T-cell (primary cell): ENCODE data around the gene SLIT3. TPM values are rescaled to one million over a fixed set of nuclear protein-coding genes. Genes with fewer than 3 reads are reported as not detected.

ENCODE experiments used
- ATAC-seq, 4 experiments: fragments of 200-7000 bp in 3 of 4; fragments of 150-1000 bp in 1 of 4; cut with Tn5 transposase; replicated peaks in 1 of 4; 1 replicate in 3 of 4; 2 replicates in 1 of 4; pipeline ENCODE4 v1.10.0; 2021; ENCODE audit warnings: moderate library complexity in 3 of 4, mild to moderate bottlenecking in 2 of 4, moderate number of reproducible peaks in 1 of 4
- CTCF ChIA-PET, 2 donors: fragments of 300-600 bp; sonication (Branson Sonifier 250); formaldehyde crosslinking; loops; one replicate each; lab custom pipeline; 2022; ENCODE audit warnings: antibody characterized with exemption in 2 of 2; lab: Charles Lee
- POLR2A ChIA-PET, 2 donors: fragments of 300-600 bp; sonication (Branson Sonifier 250); formaldehyde crosslinking; loops; one replicate each; lab custom pipeline; 2022; ENCODE audit warnings: antibody characterized with exemption in 2 of 2; lab: Charles Lee
- DNase-seq, 35 experiments: peaks; one replicate each; pipeline versions ENCODE4 v3.0.0 to v3.0.0-alpha.2; 2013 to 2023
- H3K27ac ChIP-seq: one replicate; pipeline ENCODE4 v1.5.1; 2013; ENCODE audit warnings: low read length
- H3K27me3 ChIP-seq, 2 experiments: replicated peaks in 1 of 2; 1 replicate in 1 of 2; 2 replicates in 1 of 2; pipeline versions ENCODE4 v1.6.1 to v1.7.0; 2013; ENCODE audit warnings: low read length in 1 of 2, mixed read lengths in 1 of 2; ENCODE audit not compliant: control insufficient read depth in 2 of 2, insufficient read depth in 2 of 2; ENCODE audit errors: extremely low read depth in 1 of 2
- H3K36me3 ChIP-seq, 2 donors: 1 replicate in 1 of 2; 2 replicates in 1 of 2; pipeline versions ENCODE4 v1.6.1 to v1.7.0; 2013; ENCODE audit warnings: low read length in 1 of 2; ENCODE audit not compliant: control insufficient read depth in 2 of 2, insufficient read depth in 1 of 2; ENCODE audit errors: extremely low read depth in 1 of 2
- H3K4me1 ChIP-seq, 2 experiments: 1 replicate in 1 of 2; 2 replicates in 1 of 2; pipeline versions ENCODE4 v1.6.1 to v1.7.0; 2013; ENCODE audit warnings: low read length in 2 of 2, mixed read lengths in 1 of 2; ENCODE audit not compliant: insufficient read depth in 2 of 2, control insufficient read depth in 1 of 2; ENCODE audit errors: extremely low read depth in 1 of 2
- H3K4me3 ChIP-seq, 2 donors: 1 replicate in 1 of 2; 2 replicates in 1 of 2; pipeline versions ENCODE4 v1.5.1 to v1.7.0; 2013; ENCODE audit warnings: mild to moderate bottlenecking in 2 of 2, low read length in 1 of 2, moderate library complexity in 1 of 2; ENCODE audit not compliant: control insufficient read depth in 1 of 2; ENCODE audit errors: extremely low read depth in 1 of 2
- H3K9me3 ChIP-seq: 2 replicates; pipeline ENCODE4 v1.7.0; 2013
- H3K27ac Mint-ChIP-seq, 2 donors: one replicate each; pipeline ENCODE4 v1.8.0; 2020 to 2021; ENCODE audit warnings: mild to moderate bottlenecking in 2 of 2, mixed read lengths in 2 of 2
- H3K27me3 Mint-ChIP-seq, 2 donors: one replicate each; pipeline ENCODE4 v1.8.0; 2021 to 2022; ENCODE audit warnings: mixed read lengths in 2 of 2
- H3K36me3 Mint-ChIP-seq: one replicate; pipeline ENCODE4 v1.8.0; 2021; ENCODE audit warnings: mixed read lengths
- H3K4me1 Mint-ChIP-seq, 3 donors: one replicate each; pipeline ENCODE4 v1.8.0; 2020 to 2022; ENCODE audit warnings: mixed read lengths in 3 of 3, mild to moderate bottlenecking in 1 of 3
- H3K4me3 Mint-ChIP-seq, 3 donors: one replicate each; pipeline ENCODE4 v1.8.0; 2020 to 2022; ENCODE audit warnings: mild to moderate bottlenecking in 3 of 3, mixed read lengths in 3 of 3, moderate library complexity in 3 of 3
- H3K9me3 Mint-ChIP-seq, 3 donors: one replicate each; pipeline ENCODE4 v1.8.0; 2020 to 2022; ENCODE audit warnings: mixed read lengths in 3 of 3
- WGBS: methylation state at CpG from one replicate; pipeline ENCODE4 v1.1.5; 2013; ENCODE audit warnings: missing lambda C conversion rate; ENCODE audit not compliant: insufficient coverage; 5-methylcytosine and 5-hydroxymethylcytosine counted together
- total RNA-seq, 35 experiments: library from RNA in 6 of 35; stranded (reverse) in 6 of 35; fragments of 120-200 nt in 1 of 35; gene quantifications; one replicate each; pipeline versions ENCODE4 v1.2.1 to v1.2.4 and lab custom pipeline; 2013 to 2026

Gene SLIT3
- total RNA-seq, 5 donors from 2014 or later (not counting 1 experiment from before 2014, with no cell fraction given), result 0.13 to 0.32 (median 0.13) TPM; not detected in 2

GRCh38 chr5:169128679-169129078 lies 172.3 kb downstream of the SLIT3 start:
- Mint-ChIP-seq H3K4me3 (no peak overlapping the region), H3K36me3 (no peaks in the 10 kb centered on the region), H3K9me3 (no peaks in the 10 kb centered on the region), H3K4me1 (no peaks in the 10 kb centered on the region), H3K27me3 (peaks cover 0 to 2% of the 10 kb centered on the region in 2 donors), H3K27ac (no peak overlapping the region)
- H3K27ac ChIP-seq, result no peak overlapping the region
- ATAC-seq (no peak), DNase-seq (no peak)
- H3K9me3 ChIP-seq, result no peaks in the 10 kb centered on the region
- peaks cover 0 to 4% of the 10 kb centered on the region in 2 experiments for H3K27me3 ChIP-seq
- 84% methylated on average over 5 of the region's 9 CpGs for WGBS
- CTCF ChIA-PET, result no interaction called here
- no peaks in the 10 kb centered on the region for H3K36me3 ChIP-seq
- H3K4me3 ChIP-seq, result no peak overlapping the region
- no peaks in the 10 kb centered on the region for H3K4me1 ChIP-seq
- POLR2A ChIA-PET, result no interaction called here

GRCh38 chr5:169127431-169127830 lies 173.5 kb downstream of the SLIT3 start:
- H3K4me1 Mint-ChIP-seq, result no peaks in the 10 kb centered on the region
- no peaks in the 10 kb centered on the region for H3K9me3 Mint-ChIP-seq
- no peaks in the 10 kb centered on the region for H3K36me3 ChIP-seq
- H3K9me3 ChIP-seq, result no peaks in the 10 kb centered on the region
- DNase-seq, result no peak
- CTCF ChIA-PET, result no interaction called here
- H3K4me3 Mint-ChIP-seq, result no peak overlapping the region
- no peak overlapping the region for H3K27ac ChIP-seq
- H3K27me3 Mint-ChIP-seq, result peaks cover 0 to 2% of the 10 kb centered on the region in 2 donors
- 67% methylated on average over 3 of the region's 4 CpGs for WGBS
- ATAC-seq, result no peak
- H3K27me3 ChIP-seq, result peaks cover 0 to 4% of the 10 kb centered on the region in 2 experiments
- no peaks in the 10 kb centered on the region for H3K36me3 Mint-ChIP-seq
- no peak overlapping the region for H3K27ac Mint-ChIP-seq
- POLR2A ChIA-PET, result no interaction called here
- H3K4me3 ChIP-seq, result no peak overlapping the region
- no peaks in the 10 kb centered on the region for H3K4me1 ChIP-seq

- Histone ChIP-seq H3K4me3 (no peak overlapping the region), H3K9me3 (no peaks in the 10 kb centered on the region), H3K27ac (no peak overlapping the region), H3K27me3 (peaks cover 0 to 4% of the 10 kb centered on the region in 2 experiments), H3K4me1 (no peaks in the 10 kb centered on the region), H3K36me3 (no peaks in the 10 kb centered on the region)
- 47% methylated on average over 3 of the region's 3 CpGs for WGBS
- peaks cover 0 to 2% of the 10 kb centered on the region in 2 donors for H3K27me3 Mint-ChIP-seq
- DNase-seq (no peak), ATAC-seq (no peak)
- POLR2A ChIA-PET, result no interaction called here
- no peaks in the 10 kb centered on the region for H3K4me1 Mint-ChIP-seq
- no peaks in the 10 kb centered on the region for H3K36me3 Mint-ChIP-seq
- H3K9me3 Mint-ChIP-seq, result no peaks in the 10 kb centered on the region
- CTCF ChIA-PET, result no interaction called here
- H3K27ac Mint-ChIP-seq, result no peak overlapping the region
- H3K4me3 Mint-ChIP-seq, result no peak overlapping the region
Observed at GRCh38 chr5:169126481-169127021, 174.4 kb downstream of the SLIT3 start.

GRCh38 chr5:169125571-169125970 lies 175.4 kb downstream of the SLIT3 start:
- Mint-ChIP-seq H3K9me3 (no peaks in the 10 kb centered on the region), H3K27me3 (peaks cover 0 to 2% of the 10 kb centered on the region in 2 donors), H3K4me3 (no peak overlapping the region), H3K27ac (no peak overlapping the region), H3K4me1 (no peaks in the 10 kb centered on the region), H3K36me3 (no peaks in the 10 kb centered on the region)
- Histone ChIP-seq H3K4me1 (no peaks in the 10 kb centered on the region), H3K4me3 (no peak overlapping the region), H3K36me3 (no peaks in the 10 kb centered on the region), H3K9me3 (no peaks in the 10 kb centered on the region), H3K27me3 (peaks cover 0 to 4% of the 10 kb centered on the region in 2 experiments), H3K27ac (no peak overlapping the region)
- 80% methylated on average over 5 of the region's 7 CpGs for WGBS
- DNase-seq, result no peak
- ChIA-PET CTCF (no interaction called here), POLR2A (no interaction called here)
- ATAC-seq, result no peak

GRCh38 chr5:169122951-169123350 lies 178.0 kb downstream of the SLIT3 start:
- no peaks in the 10 kb centered on the region for H3K36me3 Mint-ChIP-seq
- H3K9me3 ChIP-seq, result no peaks in the 10 kb centered on the region
- H3K4me3 Mint-ChIP-seq, result no peak overlapping the region
- no peaks in the 10 kb centered on the region for H3K9me3 Mint-ChIP-seq
- no peaks in the 10 kb centered on the region for H3K36me3 ChIP-seq
- WGBS, result no CpG with 5 or more reads among the region's 1 CpG
- H3K4me1 Mint-ChIP-seq, result no peaks in the 10 kb centered on the region
- ChIA-PET CTCF (no interaction called here), POLR2A (no interaction called here)
- no peak overlapping the region for H3K4me3 ChIP-seq
- no peaks in the 10 kb centered on the region for H3K4me1 ChIP-seq
- DNase-seq (no peak), ATAC-seq (no peak)
- no peaks in the 10 kb centered on the region for H3K27me3 ChIP-seq
- peaks cover 2 to 6% of the 10 kb centered on the region in 2 donors for H3K27me3 Mint-ChIP-seq
- no peak overlapping the region for H3K27ac Mint-ChIP-seq
- no peak overlapping the region for H3K27ac ChIP-seq

- no peak overlapping the region for H3K27ac ChIP-seq
- H3K27ac Mint-ChIP-seq, result no peak overlapping the region
- H3K27me3 Mint-ChIP-seq, result peaks cover 2 to 6% of the 10 kb centered on the region in 2 donors
- H3K4me1 ChIP-seq, result no peaks in the 10 kb centered on the region
- WGBS, result 75% methylated on average over 2 of the region's 5 CpGs
- H3K4me3 ChIP-seq, result no peak overlapping the region
- no peaks in the 10 kb centered on the region for H3K36me3 ChIP-seq
- ATAC-seq, result no peak
- no peak for DNase-seq
- ChIA-PET CTCF (no interaction called here), POLR2A (no interaction called here)
- no peak overlapping the region for H3K4me3 Mint-ChIP-seq
- H3K27me3 ChIP-seq, result peaks cover 0 to 2% of the 10 kb centered on the region in 2 experiments
- no peaks in the 10 kb centered on the region for H3K36me3 Mint-ChIP-seq
- H3K9me3 ChIP-seq, result no peaks in the 10 kb centered on the region
- no peaks in the 10 kb centered on the region for H3K9me3 Mint-ChIP-seq
- H3K4me1 Mint-ChIP-seq, result no peaks in the 10 kb centered on the region
Observed at GRCh38 chr5:169121630-169122420, 179.1 kb downstream of the SLIT3 start.
